Lung (tissue), 12 donors: ENCODE data around the gene TNFRSF14. TPM values are rescaled to one million over a fixed set of nuclear protein-coding genes. Genes with fewer than 3 reads are reported as not detected.

Experiments
- ATAC-seq: fragments of 200-7000 bp; cut with Tn5 transposase; one replicate; pipeline ENCODE4 v1.9.1; 2020; ENCODE audit warnings: moderate number of reproducible peaks; ENCODE audit not compliant: insufficient read depth, low FRiP score
- DNase-seq, 3 donors: peaks; one replicate each; pipeline ENCODE4 v3.0.0-alpha.2; 2013 to 2017
- H3K27ac ChIP-seq, 2 donors: one replicate each; pipeline ENCODE4 v1.5.1; 2013; ENCODE audit warnings: mild to moderate bottlenecking in 2 of 2, moderate library complexity in 2 of 2, control low read depth in 1 of 2, inconsistent platforms in 1 of 2, low read depth in 1 of 2, low read length in 1 of 2
- H3K27me3 ChIP-seq, 3 donors: one replicate each; pipeline ENCODE4 v1.5.1; 2013; ENCODE audit warnings: low read length in 2 of 3; ENCODE audit not compliant: control insufficient read depth in 3 of 3, insufficient read depth in 3 of 3
- H3K36me3 ChIP-seq, 4 donors: one replicate each; pipeline ENCODE4 v1.5.1; 2013; ENCODE audit warnings: low read length in 4 of 4, mild to moderate bottlenecking in 1 of 4, moderate library complexity in 1 of 4; ENCODE audit not compliant: control insufficient read depth in 4 of 4, insufficient read depth in 4 of 4
- H3K4me1 ChIP-seq, 5 donors: one replicate each; pipeline ENCODE4 v1.5.1; 2013; ENCODE audit warnings: low read length in 5 of 5, mild to moderate bottlenecking in 2 of 5, moderate library complexity in 1 of 5; ENCODE audit not compliant: control insufficient read depth in 5 of 5, insufficient read depth in 5 of 5
- H3K4me3 ChIP-seq: one replicate; pipeline ENCODE4 v1.5.1; 2013; ENCODE audit warnings: mild to moderate bottlenecking, control low read depth, moderate library complexity
- H3K9ac ChIP-seq, 2 donors: one replicate each; pipeline ENCODE4 v1.5.1; 2013; ENCODE audit warnings: low read length in 2 of 2, control low read depth in 1 of 2; ENCODE audit not compliant: insufficient read depth in 1 of 2
- H3K9me3 ChIP-seq, 4 donors: one replicate each; pipeline ENCODE4 v1.5.1; 2013; ENCODE audit warnings: low read length in 3 of 4, mild to moderate bottlenecking in 1 of 4, moderate library complexity in 1 of 4; ENCODE audit not compliant: control insufficient read depth in 4 of 4, insufficient read depth in 3 of 4
- WGBS, 2 donors: extraction: QIAGEN DNeasy Blood & Tissue Kit; methylation state at CpG; one replicate each; pipeline ENCODE4 v1.1.7; 2013; 5-methylcytosine and 5-hydroxymethylcytosine counted together
- polyA plus RNA-seq, 2 donors: library from polyadenylated mRNA; stranded (reverse); fragments of 200-250 nt; gene quantifications; one replicate each; pipeline ENCODE4 v1.2.1, GENCODE V29; 2013
- total RNA-seq, 2 donors: library from RNA; depleted of rRNA in 1 of 2; stranded (reverse); fragments of >200 nt in 1 of 2; gene quantifications; one replicate each; pipeline ENCODE4 v1.2.1, GENCODE V29; 2014 to 2021
- TF ChIP-seq, protein P1 (sequence below): IDR thresholded peaks from 2 replicates; pipeline ENCODE4 v1.5.1; 2012; ENCODE audit warnings: mild to moderate bottlenecking; ENCODE audit errors: control extremely low read depth, extremely low read depth
- donor health status: control.
- donor health status: control.
- donor health status: Bipolar disorder and iron deficiency.
- donor health status: healthy.
- donor health status: DM: yes; HTN: yes; CAD: no.

TNFRSF14 gene
- total and polyA plus RNA-seq, 4 donors, result 67.4 to 200 (median 159) TPM

- H3K36me3 ChIP-seq, result peaks cover 0 to 20% (median 4%) of the 10 kb centered on the region in 4 donors
- 56 to 67% methylated on average over 26 of the region's 26 CpGs for WGBS, 2 donors
- H3K27me3 ChIP-seq, result no peaks in the 10 kb centered on the region
- H3K4me1 ChIP-seq, result peaks cover 0 to 17% (median 11%) of the 10 kb centered on the region in 5 donors
- H3K27ac ChIP-seq, result peak overlapping the region in 1 of 2 donors; percentile 19
- no peaks in the 10 kb centered on the region for H3K9me3 ChIP-seq
- TF ChIP-seq, protein P1, sequence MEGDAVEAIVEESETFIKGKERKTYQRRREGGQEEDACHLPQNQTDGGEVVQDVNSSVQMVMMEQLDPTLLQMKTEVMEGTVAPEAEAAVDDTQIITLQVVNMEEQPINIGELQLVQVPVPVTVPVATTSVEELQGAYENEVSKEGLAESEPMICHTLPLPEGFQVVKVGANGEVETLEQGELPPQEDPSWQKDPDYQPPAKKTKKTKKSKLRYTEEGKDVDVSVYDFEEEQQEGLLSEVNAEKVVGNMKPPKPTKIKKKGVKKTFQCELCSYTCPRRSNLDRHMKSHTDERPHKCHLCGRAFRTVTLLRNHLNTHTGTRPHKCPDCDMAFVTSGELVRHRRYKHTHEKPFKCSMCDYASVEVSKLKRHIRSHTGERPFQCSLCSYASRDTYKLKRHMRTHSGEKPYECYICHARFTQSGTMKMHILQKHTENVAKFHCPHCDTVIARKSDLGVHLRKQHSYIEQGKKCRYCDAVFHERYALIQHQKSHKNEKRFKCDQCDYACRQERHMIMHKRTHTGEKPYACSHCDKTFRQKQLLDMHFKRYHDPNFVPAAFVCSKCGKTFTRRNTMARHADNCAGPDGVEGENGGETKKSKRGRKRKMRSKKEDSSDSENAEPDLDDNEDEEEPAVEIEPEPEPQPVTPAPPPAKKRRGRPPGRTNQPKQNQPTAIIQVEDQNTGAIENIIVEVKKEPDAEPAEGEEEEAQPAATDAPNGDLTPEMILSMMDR, result no peak
- H3K4me3 ChIP-seq, result no peak overlapping the region
- ATAC-seq (no peak), DNase-seq (no peak)
- no peak overlapping the region for H3K9ac ChIP-seq
These were observed 37.2 kb downstream of the TNFRSF14 start for GRCh38 chr1:2593251-2593878.

DNA sequence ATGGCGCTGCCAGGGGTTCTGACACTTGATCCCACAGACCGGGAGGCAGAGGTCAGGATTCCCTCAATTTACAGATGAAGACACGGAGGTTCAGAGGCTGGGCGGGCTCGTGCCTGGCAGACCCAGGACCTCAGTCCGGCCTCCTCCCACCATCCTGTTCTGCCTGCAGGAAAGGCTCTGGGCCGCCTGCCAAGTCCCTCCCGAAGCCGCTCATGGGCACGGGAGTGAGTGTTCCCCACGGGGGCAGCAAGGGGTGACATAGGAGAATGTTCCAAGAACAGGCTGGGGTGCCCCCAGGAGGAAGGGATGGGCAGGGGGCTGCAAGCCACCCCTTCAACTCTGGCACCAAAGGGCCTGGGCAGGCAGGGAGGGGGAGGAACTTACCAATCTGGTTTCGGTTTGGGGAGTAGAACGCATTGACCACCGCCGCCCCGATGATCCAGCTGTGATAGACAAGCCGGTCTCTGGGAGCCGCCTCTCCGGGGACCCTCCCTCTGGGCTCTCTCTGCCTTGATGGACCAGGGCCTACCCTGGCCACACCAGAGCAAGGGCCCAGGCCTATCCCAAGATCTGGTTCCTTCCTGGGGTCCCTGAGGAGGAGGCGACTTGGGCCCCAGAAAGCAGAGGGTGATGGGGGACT is 38.0 kb downstream of the TNFRSF14 start:
- Histone ChIP-seq H3K9me3 (no peaks in the 10 kb centered on the region), H3K4me1 (peaks cover 0 to 17% (median 10%) of the 10 kb centered on the region in 5 donors), H3K27ac (peak overlapping the region in 1 of 2 donors; percentile 19), H3K36me3 (peaks cover 0 to 14% (median 1%) of the 10 kb centered on the region in 4 donors), H3K9ac (no peak overlapping the region), H3K27me3 (no peaks in the 10 kb centered on the region), H3K4me3 (no peak overlapping the region)
- TF ChIP-seq, protein P1, result no peak
- no peak for ATAC-seq
- 29 to 46% methylated on average over 20 of the region's 20 CpGs for WGBS, 2 donors
- peak; percentile 76 to 84 (median 79) for DNase-seq

GRCh38 chr1:2594641-2595131 is 38.5 kb downstream of the TNFRSF14 start:
- H3K27ac ChIP-seq, result no peak overlapping the region

More at GRCh38 chr1:2594641-2595131, 38.5 kb downstream of the TNFRSF14 start:
- TF ChIP-seq, protein P1, result no peak
- Histone ChIP-seq H3K4me1 (peaks cover 0 to 17% (median 10%) of the 10 kb centered on the region in 5 donors), H3K36me3 (peaks cover 0 to 8% (median 0%) of the 10 kb centered on the region in 4 donors), H3K27me3 (no peaks in the 10 kb centered on the region), H3K9me3 (no peaks in the 10 kb centered on the region), H3K9ac (no peak overlapping the region), H3K4me3 (no peak overlapping the region)
- ATAC-seq (no peak), DNase-seq (no peak)
- 90 to 91% methylated on average over 16 to 17 of the region's 17 CpGs for WGBS, 2 donors
